Neural cell (in vitro differentiated cells): ENCODE results near the gene SHANK1. TPM values are rescaled to one million over a fixed set of nuclear protein-coding genes. Genes with fewer than 3 reads are reported as not detected.

Experiments
- H2AFZ ChIP-seq: fragments of 200-600, 300-800 bp; sonication (generic), shearing (Covaris generic); 2 replicates; pipeline ENCODE4 v1.6.0; 2014; ENCODE audit warnings: low read depth, mild to moderate bottlenecking, antibody characterized with exemption, low read length, moderate library complexity
- H3F3A ChIP-seq: fragments of 200-600 bp; shearing (Covaris generic); 2 replicates; pipeline ENCODE4 v1.6.1; 2016; ENCODE audit warnings: mild to moderate bottlenecking, moderate library complexity, mixed read lengths, antibody characterized with exemption, low read length; ENCODE audit not compliant: insufficient read depth, poor library complexity, severe bottlenecking
- H3K27ac ChIP-seq: fragments of 200-600, 300-800 bp; sonication (generic), shearing (Covaris generic); 2 replicates; pipeline ENCODE4 v1.5.1; 2014; ENCODE audit warnings: mild to moderate bottlenecking, low read length, moderate library complexity
- H3K27me3 ChIP-seq: fragments of 300-800, 200-600 bp; sonication (generic), shearing (Covaris generic); 2 replicates; pipeline ENCODE4 v1.6.0; 2014; ENCODE audit warnings: mild to moderate bottlenecking, low read depth, low read length, moderate library complexity; ENCODE audit not compliant: insufficient read depth
- H3K36me3 ChIP-seq: fragments of 300-800, 200-600 bp; sonication (generic), shearing (Covaris generic); 2 replicates; pipeline ENCODE4 v1.5.1; 2014; ENCODE audit warnings: mild to moderate bottlenecking, antibody characterized with exemption, low read length, moderate library complexity; ENCODE audit not compliant: insufficient read depth
- H3K4me2 ChIP-seq: fragments of 300-800, 200-600 bp; sonication (generic), shearing (Covaris generic); 2 replicates; pipeline ENCODE4 v1.6.0; 2014; ENCODE audit warnings: mild to moderate bottlenecking, low read length
- H3K4me3 ChIP-seq: fragments of 300-800, 200-600 bp; sonication (generic), shearing (Covaris generic); 2 replicates; pipeline ENCODE4 v1.5.1; 2014; ENCODE audit warnings: mild to moderate bottlenecking, low read length, moderate library complexity
- H3K79me2 ChIP-seq: fragments of 200-600 bp; shearing (Covaris generic); replicated peaks from 2 replicates; pipeline ENCODE4 v1.6.0; 2014; ENCODE audit warnings: mild to moderate bottlenecking, low read length, moderate library complexity; ENCODE audit not compliant: insufficient read depth
- H3K9ac ChIP-seq: fragments of 300-800, 200-600 bp; sonication (generic), shearing (Covaris generic); 2 replicates; pipeline ENCODE4 v1.6.1; 2016; ENCODE audit warnings: mild to moderate bottlenecking, low read length, mixed read lengths
- H3K9me2 ChIP-seq: fragments of 200-600 bp; shearing (Covaris generic); 2 replicates; pipeline ENCODE4 v1.6.1; 2016; ENCODE audit warnings: mild to moderate bottlenecking, low read length, mixed read lengths; ENCODE audit not compliant: insufficient read depth
- H3K9me3 ChIP-seq: fragments of 200-600, 300-800 bp; sonication (generic), shearing (Covaris generic); 2 replicates; pipeline ENCODE4 v1.6.1; 2016; ENCODE audit warnings: mild to moderate bottlenecking, mixed run types, low read length, moderate library complexity, mixed read lengths
- H4K20me1 ChIP-seq: fragments of 200-600 bp; shearing (Covaris generic); 2 replicates; pipeline ENCODE4 v1.6.1; 2016; ENCODE audit warnings: mild to moderate bottlenecking, mixed run types; ENCODE audit not compliant: insufficient read depth
- EP300 ChIP-seq: fragments of 450-650 bp; conservative IDR thresholded peaks from 2 replicates; pipeline ENCODE4 v1.6.1; 2014; ENCODE audit warnings: antibody characterized with exemption, mild to moderate bottlenecking, moderate library complexity; ENCODE audit not compliant: poor library complexity, severe bottlenecking
- EZH2 ChIP-seq: fragments of 200-600, 300-800 bp; shearing (Covaris generic), sonication (generic); IDR thresholded peaks from 2 replicates; pipeline ENCODE4 v1.6.1; 2014; ENCODE audit warnings: antibody characterized with exemption, low read length, borderline replicate concordance, mild to moderate bottlenecking; ENCODE audit not compliant: insufficient read depth, poor library complexity, severe bottlenecking
- MXI1 ChIP-seq: fragments of 450-650 bp; conservative IDR thresholded peaks from 2 replicates; pipeline ENCODE4 v1.6.1; 2014; ENCODE audit warnings: antibody characterized with exemption, mild to moderate bottlenecking; ENCODE audit not compliant: poor library complexity, severe bottlenecking
- POLR2AphosphoS5 ChIP-seq: IDR thresholded peaks from 2 replicates; pipeline ENCODE4 v1.6.1; 2012
- RAD21 ChIP-seq: fragments of 450-650 bp; conservative IDR thresholded peaks from 2 replicates; pipeline ENCODE4 v1.6.1; 2014; ENCODE audit warnings: antibody characterized with exemption, mild to moderate bottlenecking, moderate library complexity
- SMC3 ChIP-seq: fragments of 450-650 bp; conservative IDR thresholded peaks from 2 replicates; pipeline ENCODE4 v1.6.1; 2014; ENCODE audit warnings: antibody characterized with exemption, mild to moderate bottlenecking, moderate library complexity; ENCODE audit not compliant: poor library complexity
- TAF1 ChIP-seq: IDR thresholded peaks from 2 replicates; pipeline ENCODE4 v1.6.1; 2012; ENCODE audit warnings: low read depth
- polyA plus RNA-seq: library from polyadenylated mRNA; depleted of rRNA; stranded (reverse); fragments of >200 nt; gene quantifications from 2 replicates; pipeline ENCODE4 v1.2.3, GENCODE V29; 2014
- TF ChIP-seq, protein P1 (sequence below): IDR thresholded peaks from 2 replicates; pipeline ENCODE4 v1.6.1; 2012; ENCODE audit warnings: borderline replicate concordance
- TF ChIP-seq, protein P2 (sequence below): fragments of 450-650 bp; IDR thresholded peaks from 2 replicates; pipeline ENCODE4 v1.5.1; 2014; ENCODE audit warnings: antibody characterized with exemption, mild to moderate bottlenecking, moderate library complexity; ENCODE audit not compliant: poor library complexity, severe bottlenecking

SHANK1 gene
- polyA plus RNA-seq, 1 donor from 2014 or later, result 7.9 TPM

DNA sequence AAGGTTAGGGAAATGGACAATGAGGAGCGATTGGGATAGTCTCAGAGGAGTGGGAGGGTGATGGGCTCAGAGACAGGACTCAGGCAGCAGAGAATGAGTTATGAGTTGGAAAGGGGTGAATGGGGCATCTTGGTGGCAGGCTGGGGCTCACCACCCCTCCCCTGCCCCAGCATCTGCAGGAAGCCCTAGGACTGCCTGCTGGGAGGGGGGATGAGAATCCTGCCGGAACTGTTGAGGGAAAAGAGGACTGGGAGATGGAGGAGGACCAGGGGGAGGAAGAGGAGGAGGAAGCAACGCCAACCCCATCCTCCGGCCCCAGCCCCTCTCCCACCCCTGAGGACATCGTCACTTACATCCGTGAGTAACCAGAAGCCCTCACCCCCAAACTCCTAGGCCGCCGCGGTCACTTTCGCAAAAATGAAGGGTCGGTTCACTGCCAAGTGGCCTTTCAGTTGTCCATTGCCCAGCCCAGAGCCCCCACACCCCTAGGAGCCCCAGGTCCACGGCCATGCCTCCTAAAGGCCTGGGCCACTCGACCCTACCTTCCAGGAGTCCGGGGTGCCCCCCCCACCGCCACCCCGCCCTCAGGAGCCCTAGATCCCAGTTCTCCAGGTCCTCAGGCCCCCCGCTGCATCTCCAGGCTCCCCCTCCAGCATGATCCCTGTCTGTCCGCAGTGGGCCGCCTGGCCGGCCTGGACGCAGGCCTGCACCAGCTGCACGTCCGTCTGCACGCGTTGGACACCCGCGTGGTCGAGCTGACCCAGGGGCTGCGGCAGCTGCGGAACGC, 4.3 kb upstream of the SHANK1 start:
- H3K27me3 ChIP-seq, result no peaks in the 10 kb centered on the region
- peak overlapping the region; percentile 76 for H3K27ac ChIP-seq
- H3K36me3 ChIP-seq, result no peaks in the 10 kb centered on the region
- H2AFZ ChIP-seq, result peak overlapping the region; percentile 48
- TF ChIP-seq TAF1 (no peak), EP300 (no peak), POLR2AphosphoS5 (no peak), MXI1 (no peak), RAD21 (no peak), SMC3 (no peak), EZH2 (no peak)
- TF ChIP-seq, protein P1, sequence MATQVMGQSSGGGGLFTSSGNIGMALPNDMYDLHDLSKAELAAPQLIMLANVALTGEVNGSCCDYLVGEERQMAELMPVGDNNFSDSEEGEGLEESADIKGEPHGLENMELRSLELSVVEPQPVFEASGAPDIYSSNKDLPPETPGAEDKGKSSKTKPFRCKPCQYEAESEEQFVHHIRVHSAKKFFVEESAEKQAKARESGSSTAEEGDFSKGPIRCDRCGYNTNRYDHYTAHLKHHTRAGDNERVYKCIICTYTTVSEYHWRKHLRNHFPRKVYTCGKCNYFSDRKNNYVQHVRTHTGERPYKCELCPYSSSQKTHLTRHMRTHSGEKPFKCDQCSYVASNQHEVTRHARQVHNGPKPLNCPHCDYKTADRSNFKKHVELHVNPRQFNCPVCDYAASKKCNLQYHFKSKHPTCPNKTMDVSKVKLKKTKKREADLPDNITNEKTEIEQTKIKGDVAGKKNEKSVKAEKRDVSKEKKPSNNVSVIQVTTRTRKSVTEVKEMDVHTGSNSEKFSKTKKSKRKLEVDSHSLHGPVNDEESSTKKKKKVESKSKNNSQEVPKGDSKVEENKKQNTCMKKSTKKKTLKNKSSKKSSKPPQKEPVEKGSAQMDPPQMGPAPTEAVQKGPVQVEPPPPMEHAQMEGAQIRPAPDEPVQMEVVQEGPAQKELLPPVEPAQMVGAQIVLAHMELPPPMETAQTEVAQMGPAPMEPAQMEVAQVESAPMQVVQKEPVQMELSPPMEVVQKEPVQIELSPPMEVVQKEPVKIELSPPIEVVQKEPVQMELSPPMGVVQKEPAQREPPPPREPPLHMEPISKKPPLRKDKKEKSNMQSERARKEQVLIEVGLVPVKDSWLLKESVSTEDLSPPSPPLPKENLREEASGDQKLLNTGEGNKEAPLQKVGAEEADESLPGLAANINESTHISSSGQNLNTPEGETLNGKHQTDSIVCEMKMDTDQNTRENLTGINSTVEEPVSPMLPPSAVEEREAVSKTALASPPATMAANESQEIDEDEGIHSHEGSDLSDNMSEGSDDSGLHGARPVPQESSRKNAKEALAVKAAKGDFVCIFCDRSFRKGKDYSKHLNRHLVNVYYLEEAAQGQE, result no peak
- TF ChIP-seq, protein P2, sequence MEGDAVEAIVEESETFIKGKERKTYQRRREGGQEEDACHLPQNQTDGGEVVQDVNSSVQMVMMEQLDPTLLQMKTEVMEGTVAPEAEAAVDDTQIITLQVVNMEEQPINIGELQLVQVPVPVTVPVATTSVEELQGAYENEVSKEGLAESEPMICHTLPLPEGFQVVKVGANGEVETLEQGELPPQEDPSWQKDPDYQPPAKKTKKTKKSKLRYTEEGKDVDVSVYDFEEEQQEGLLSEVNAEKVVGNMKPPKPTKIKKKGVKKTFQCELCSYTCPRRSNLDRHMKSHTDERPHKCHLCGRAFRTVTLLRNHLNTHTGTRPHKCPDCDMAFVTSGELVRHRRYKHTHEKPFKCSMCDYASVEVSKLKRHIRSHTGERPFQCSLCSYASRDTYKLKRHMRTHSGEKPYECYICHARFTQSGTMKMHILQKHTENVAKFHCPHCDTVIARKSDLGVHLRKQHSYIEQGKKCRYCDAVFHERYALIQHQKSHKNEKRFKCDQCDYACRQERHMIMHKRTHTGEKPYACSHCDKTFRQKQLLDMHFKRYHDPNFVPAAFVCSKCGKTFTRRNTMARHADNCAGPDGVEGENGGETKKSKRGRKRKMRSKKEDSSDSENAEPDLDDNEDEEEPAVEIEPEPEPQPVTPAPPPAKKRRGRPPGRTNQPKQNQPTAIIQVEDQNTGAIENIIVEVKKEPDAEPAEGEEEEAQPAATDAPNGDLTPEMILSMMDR, result no peak
- no peaks in the 10 kb centered on the region for H3K9me3 ChIP-seq
- H3K4me3 ChIP-seq, result peak overlapping the region; percentile 96
- H3K9ac ChIP-seq, result peak overlapping the region; percentile 73
- peaks cover 3% of the 10 kb centered on the region for H3F3A ChIP-seq
- H3K9me2 ChIP-seq, result no peaks in the 10 kb centered on the region
- H4K20me1 ChIP-seq, result no peaks in the 10 kb centered on the region
- peaks cover 3% of the 10 kb centered on the region for H3K79me2 ChIP-seq
- peak overlapping the region; percentile 89 for H3K4me2 ChIP-seq

- H3K9ac ChIP-seq, result peak within 1 kb of the TSS; percentile 73
These were observed 3.5 kb upstream of the SHANK1 start, which contains the start of gene CLEC11A for GRCh38 chr19:50723069-50723468. Gene CLEC11A (plus strand): TSS chr19:50723364. CDS start chr19:50723526, 162 bp downstream.

More at GRCh38 chr19:50723069-50723468, 3.5 kb upstream of the SHANK1 start, which contains the start of gene CLEC11A:
- H3K4me3 ChIP-seq, result peak within 1 kb of the TSS; percentile 96
- TF ChIP-seq RAD21 (no peak), EP300 (no peak), MXI1 (no peak), SMC3 (no peak), POLR2AphosphoS5 (no peak), TAF1 (no peak), EZH2 (no peak)
- TF ChIP-seq, protein P1, result no peak
- TF ChIP-seq, protein P2, result no peak
- peak within 1 kb of the TSS; percentile 89 for H3K4me2 ChIP-seq
- no peaks in the 10 kb centered on the region for H3K9me2 ChIP-seq
- peak within 1 kb of the TSS; percentile 48 for H2AFZ ChIP-seq
- H3K27me3 ChIP-seq, result no peaks in the 10 kb centered on the region
- peak within 1 kb of the TSS; percentile 76 for H3K27ac ChIP-seq
- H3K79me2 ChIP-seq, result peaks cover 3% of the 10 kb centered on the region
- H4K20me1 ChIP-seq, result no peaks in the 10 kb centered on the region
- H3K9me3 ChIP-seq, result no peaks in the 10 kb centered on the region
- peaks cover 3% of the 10 kb centered on the region for H3F3A ChIP-seq
- no peaks in the 10 kb centered on the region for H3K36me3 ChIP-seq
